Measurements from ENCODE around the gene HPSE2.

Gene HPSE2

DNA sequence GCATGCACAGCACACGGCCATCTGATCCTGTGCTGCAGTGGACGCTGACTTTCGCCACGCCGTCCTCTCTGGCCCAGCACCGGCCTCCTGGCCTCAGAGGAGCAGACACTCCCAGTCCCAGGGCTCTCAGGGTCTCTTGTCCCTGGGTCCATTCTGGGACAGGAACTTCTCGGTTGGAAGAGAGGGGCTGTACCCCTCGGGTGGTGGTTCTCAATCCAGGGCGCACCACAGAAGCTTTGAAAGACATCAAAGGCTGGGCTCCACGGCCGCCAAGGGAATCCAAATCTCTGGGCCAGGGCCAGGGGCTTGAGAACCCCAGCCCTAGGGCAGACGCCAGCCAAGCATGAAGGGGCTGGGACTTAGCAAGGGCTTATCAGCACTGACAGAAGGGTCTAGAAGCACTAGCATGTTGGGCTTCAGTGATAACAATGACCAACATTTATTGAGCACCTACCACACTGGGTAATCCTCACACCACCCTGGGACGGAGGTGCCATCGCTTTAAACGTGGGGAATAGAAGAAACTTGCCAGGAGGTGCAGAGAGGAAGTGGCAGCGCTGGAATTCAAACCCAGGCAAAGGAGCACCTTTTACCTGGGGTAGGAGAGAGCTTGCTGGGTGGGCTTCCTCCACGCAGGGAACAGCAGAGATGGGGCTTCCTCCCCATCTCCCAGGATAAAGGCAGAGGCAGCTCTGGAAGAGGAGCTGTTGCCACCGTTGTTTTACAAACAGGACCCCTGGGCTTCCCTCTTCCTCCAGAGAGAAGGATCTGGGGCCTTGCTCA, 818.9 kb downstream of the HPSE2 start:
- no peak overlapping the region for H3K4me3 ChIP-seq (ENCODE audit: low read depth, low read length)
- TF ChIP-seq, protein P1, sequence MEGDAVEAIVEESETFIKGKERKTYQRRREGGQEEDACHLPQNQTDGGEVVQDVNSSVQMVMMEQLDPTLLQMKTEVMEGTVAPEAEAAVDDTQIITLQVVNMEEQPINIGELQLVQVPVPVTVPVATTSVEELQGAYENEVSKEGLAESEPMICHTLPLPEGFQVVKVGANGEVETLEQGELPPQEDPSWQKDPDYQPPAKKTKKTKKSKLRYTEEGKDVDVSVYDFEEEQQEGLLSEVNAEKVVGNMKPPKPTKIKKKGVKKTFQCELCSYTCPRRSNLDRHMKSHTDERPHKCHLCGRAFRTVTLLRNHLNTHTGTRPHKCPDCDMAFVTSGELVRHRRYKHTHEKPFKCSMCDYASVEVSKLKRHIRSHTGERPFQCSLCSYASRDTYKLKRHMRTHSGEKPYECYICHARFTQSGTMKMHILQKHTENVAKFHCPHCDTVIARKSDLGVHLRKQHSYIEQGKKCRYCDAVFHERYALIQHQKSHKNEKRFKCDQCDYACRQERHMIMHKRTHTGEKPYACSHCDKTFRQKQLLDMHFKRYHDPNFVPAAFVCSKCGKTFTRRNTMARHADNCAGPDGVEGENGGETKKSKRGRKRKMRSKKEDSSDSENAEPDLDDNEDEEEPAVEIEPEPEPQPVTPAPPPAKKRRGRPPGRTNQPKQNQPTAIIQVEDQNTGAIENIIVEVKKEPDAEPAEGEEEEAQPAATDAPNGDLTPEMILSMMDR (IDR thresholded peaks at IDR 0.05; ENCODE audit: borderline replicate concordance, insufficient read depth, low read depth, low read length), result no peak

DNA sequence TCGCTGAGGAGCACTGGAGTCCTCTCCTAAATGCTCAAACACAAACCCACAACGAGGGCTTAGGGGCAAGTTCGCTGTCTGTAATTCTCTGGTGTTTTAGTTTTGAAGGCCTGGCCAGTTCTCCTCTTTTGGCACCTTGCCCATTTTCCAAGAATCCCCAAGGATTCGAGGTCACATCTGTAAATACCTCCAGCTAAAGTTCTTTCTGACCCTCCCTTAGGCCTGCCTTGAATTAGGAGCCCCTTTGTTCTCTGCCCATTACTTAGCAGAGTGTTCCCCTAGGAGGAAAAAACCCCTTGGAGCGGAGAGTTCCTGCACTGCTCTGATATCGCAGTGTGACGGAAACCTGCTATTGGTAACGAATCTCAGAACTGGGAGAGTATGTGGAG, 819.9 kb downstream of the HPSE2 start:
- TF ChIP-seq, protein P1 (IDR thresholded peaks at IDR 0.05; ENCODE audit: borderline replicate concordance, insufficient read depth, low read depth, low read length), result no peak
- H3K4me3 ChIP-seq (ENCODE audit: low read depth, low read length), result no peak overlapping the region

DNA sequence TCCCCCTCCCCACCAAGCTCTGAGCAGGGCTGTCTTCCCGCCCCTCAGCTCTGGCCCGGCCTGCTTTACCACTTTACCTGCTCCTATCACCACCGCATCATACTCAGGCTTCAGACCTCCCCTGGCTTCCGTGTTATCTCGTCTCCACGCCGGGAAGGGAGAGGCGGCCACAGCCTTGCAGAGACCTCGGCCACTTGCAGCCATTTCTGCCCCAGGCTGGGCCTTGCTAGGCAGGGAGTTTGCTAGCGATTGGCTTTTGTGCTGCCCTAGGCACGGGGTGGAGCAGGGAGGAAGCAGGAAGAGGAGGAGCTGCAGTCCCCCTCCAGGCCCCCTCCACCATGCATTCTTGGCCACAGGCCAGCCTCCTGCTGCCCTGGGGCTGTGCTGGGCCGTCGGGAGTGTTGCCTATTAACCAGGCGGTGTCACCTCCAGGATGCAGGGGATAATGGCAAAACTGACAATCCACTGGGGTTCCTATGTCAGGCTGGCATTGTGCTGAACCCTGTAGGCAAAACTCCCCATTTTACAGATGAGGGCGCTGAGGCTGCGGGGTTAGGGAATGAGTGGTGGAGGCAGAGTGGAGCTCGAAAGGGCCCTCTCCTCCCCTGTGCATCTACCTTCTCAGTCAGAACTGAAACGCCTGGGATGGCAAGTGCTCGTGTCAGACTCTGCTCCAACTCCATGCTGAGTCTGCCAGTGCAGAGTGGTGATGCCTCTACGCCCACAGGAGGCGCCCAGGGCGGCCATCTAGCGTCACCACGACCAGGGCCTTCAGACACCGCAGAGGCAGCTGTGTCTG, 820.5 kb downstream of the HPSE2 start, which contains the start of gene PYROXD2:
TSS of gene PYROXD2 (minus strand) at position 251 of the 799 bp plus-strand sequence. CDS start at position 204, 47 bp downstream.
- peak within 1 kb of the TSS; percentile 17 for H3K4me3 ChIP-seq (ENCODE audit: low read depth, low read length)
- TF ChIP-seq, protein P1 (IDR thresholded peaks at IDR 0.05; ENCODE audit: borderline replicate concordance, insufficient read depth, low read depth, low read length), result no peak

DNA sequence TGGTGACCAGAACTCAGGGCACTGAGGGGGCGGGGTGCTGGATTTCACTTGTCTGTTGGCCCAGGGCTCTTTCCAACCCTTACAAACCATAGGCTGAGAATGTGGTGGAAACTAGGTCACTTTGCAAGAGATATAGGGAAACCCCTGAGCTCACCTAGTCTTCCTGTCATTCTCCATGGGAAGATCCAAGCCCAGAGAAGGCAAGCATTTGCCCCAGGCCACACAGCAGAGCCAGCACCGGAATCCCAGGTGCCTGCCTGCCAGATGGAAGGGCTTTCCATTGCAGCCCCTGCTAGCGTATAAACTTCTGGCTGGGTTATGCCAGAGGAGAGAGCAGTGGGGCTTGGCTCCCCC, 821.1 kb downstream of the HPSE2 start:
- peak overlapping the region; percentile 17 for H3K4me3 ChIP-seq (ENCODE audit: low read depth, low read length)

DNA sequence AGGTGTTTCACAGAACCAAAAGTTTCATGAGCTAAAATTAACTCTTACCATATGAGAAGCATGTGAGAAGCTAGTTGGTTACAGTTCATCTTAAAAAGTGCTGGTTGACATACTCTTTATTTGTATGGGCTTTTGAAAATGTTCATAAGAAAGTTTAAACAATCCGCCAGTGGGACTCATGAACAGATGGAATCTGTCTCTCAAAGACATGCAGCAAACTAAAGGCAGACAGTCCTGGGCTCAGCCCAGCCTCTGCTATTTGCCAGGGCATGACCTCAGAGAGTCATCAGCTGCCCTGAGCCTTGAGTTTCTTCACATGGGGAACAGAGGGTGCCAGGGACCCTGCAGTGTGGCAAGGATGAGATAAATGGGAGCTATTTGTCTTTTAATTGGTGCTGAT, 823.9 kb downstream of the HPSE2 start:
- TF ChIP-seq, protein P1 (IDR thresholded peaks at IDR 0.05; ENCODE audit: borderline replicate concordance, insufficient read depth, low read depth, low read length), result no peak
- H3K4me3 ChIP-seq (ENCODE audit: low read depth, low read length), result no peak overlapping the region

More for the DNA sequence above, 821.1 kb downstream of the HPSE2 start:
- TF ChIP-seq, protein P1 (IDR thresholded peaks at IDR 0.05; ENCODE audit: borderline replicate concordance, insufficient read depth, low read depth, low read length), result no peak

DNA sequence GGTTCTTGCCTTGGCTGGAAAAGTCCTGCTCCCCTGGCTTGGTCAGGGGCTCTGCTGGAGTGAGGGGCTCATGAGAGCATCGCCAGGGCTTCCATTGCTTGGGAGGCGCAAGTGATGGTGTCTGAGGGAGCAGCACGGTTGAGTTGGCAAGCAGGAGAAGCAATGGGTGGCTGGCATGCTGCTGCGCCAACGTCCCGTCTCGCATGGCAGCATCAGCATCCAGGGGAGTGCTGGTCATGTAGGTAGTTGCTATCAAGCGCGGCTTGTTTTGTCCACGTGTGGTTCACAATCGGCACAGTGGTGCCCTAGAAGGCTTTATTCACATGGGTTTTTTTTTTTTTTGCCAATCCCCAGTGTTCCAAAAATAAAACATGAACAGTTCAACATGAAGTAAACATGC, 824.5 kb downstream of the HPSE2 start:
- no peak overlapping the region for H3K4me3 ChIP-seq (ENCODE audit: low read depth, low read length)
- TF ChIP-seq, protein P1 (IDR thresholded peaks at IDR 0.05; ENCODE audit: borderline replicate concordance, insufficient read depth, low read depth, low read length), result no peak
